GM04503 (cell line): ENCODE data around the gene TLL2.
"Not testable (repeated sequence)": the region's sequence is repeated elsewhere in the genome, so short reads cannot be mapped to it uniquely, and the experiment has no call there.

Experiments
- DNase-seq: peaks from one replicate; pipeline ENCODE4 v3.0.0-alpha.2; 2012; ENCODE audit warnings: low read depth

TLL2 gene

GRCh38 chr10:96513698-96514561 lies at the start of gene TLL2:
TLL2 (minus strand) TSS chr10:96513926; CDS start chr10:96513685, 241 bp downstream.
- DNase-seq = peak; percentile 47

DNA sequence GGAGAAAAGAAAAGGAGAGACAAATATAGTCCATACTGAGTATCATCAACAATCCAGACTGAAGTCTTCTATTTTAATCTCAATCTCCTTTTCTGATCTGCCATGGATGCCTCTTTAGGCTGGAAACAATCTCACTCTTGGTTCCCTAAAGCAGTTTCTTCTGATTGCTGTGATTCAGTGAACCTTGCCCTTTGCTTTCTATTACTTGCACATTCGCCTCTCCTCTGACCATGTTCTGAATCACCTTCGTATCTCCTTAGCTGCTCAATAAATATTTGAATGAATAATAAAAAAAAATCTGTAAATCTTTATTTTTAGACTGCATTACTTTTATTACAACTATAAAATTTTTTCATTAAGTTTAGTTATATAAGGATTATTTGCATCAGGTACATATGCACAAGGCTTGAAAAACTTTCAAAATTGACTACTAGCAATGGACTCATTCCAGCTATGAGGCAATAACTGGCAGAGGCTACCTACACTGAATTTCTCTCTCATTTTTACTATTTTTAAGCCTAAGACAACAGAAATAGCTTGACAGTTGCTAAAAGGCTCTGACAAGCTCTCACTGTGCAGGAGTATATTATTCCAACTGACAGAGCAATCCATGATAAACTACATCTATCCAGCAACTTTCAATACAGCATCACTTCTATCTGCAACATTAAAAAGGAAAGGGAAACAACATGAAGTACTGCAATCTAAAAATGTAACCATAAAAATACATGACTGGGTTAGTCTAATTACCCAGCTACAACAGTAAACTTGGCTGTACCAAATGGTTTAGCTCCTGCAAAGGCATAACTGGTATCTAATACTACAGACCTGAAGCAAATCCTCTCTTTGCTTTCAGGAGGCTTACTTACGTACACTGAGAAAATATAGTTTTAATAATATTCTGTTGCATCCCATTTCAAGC lies 47.5 kb upstream of the TLL2 start:
- no peak for DNase-seq

DNA sequence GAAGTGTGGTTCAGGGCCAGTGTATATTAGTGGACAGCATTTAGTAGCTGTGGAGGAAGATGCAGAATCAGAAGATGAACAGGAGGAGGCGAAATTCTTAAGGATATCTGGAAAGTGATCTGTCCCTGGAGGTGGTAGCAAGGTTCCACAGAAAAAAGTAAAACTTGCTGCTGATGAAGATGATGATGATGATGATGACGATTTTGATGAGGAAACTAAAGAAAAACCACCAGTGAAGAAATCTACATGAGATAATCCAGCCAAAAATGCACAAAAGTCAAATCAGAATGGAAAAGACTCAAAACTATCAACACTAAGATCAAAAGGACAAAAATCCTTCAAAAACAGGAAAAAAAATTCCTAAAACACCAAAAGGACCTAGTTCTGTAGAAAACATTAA lies 46.8 kb upstream of the TLL2 start:
- no peak for DNase-seq

DNA sequence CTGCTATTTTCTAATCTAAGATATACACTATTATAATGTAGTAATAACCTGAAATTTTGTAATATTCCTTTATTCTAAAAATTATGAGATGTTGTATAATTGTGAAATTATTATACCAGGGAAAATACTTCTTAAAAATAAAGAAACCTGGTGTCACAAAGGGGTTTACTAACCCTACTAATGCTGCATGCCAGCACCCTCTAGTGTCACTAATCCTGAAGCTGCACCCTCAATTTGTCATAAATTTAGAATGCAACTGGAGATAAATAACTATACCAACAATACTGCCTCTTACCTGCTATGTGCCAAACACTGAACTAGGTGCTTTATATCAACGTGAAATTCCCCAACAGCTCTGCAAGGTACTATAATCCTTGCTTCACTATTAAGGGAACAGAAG lies 42.3 kb upstream of the TLL2 start:
- no peak for DNase-seq

DNA sequence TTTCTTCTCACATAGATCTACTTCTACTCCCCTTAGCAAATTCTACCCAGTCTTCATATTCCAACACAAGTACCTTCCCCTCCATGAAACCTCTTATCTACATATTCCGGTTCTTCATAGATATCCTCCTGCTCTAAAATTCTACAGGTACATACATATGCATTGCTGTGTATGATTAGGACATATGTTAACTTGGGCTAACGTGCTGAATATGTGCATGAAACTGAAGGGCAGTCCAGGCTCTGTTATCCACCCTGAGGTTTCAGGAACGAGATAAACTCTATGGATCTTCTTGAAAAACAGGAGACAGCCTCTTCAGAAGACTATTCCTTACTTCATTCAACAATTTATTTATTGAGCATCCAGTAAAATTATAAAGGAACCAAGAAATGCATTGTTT lies 41.6 kb upstream of the TLL2 start:
- DNase-seq = no peak

- no peak for DNase-seq
Observed at GRCh38 chr10:96548589-96548988, 34.9 kb upstream of the TLL2 start.

GRCh38 chr10:96545558-96545957 lies 31.8 kb upstream of the TLL2 start:
- DNase-seq = not testable (repeated sequence)

DNA sequence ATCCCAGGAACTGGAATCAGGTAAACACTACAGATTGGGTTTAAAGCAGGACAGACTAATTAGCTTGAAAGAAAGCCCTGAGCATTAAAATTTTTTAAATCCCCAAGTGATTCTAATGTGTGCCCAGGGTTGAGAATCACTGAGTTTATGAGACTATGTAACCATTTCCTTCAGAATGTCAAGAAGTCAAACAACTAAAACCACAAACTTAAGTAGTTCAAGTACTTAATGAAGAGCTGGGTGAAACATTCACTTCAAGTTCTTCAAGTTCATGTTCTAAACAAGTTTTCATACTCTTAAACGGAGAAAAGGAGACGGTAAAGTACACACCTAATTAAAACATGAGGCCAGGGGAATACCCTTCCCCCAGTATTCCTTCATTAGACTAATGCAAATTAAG lies 28.2 kb upstream of the TLL2 start:
- DNase-seq = no peak

DNA sequence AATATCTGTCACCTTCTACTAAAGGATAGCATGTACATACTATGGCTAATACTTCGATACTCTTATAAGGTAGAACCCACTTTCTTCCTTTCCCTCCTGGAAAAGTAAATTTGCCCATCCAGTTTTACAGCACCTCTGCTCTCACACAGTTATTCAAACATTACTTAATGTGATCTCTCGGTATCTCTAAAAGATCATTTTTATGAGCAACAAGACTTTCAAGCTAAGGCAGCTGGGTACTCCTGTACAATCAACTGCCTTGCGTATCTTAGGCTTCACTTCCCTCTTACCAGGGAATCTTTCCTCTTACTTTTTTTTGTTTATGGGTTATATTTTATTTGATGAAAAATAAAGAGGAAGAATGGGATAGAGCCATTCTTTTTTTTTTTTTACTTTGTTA lies 26.5 kb upstream of the TLL2 start:
- DNase-seq = no peak

- DNase-seq = no peak
Observed at GRCh38 chr10:96538683-96539082, 25.0 kb upstream of the TLL2 start.

GRCh38 chr10:96536129-96536528 lies 22.4 kb upstream of the TLL2 start:
- DNase-seq = no peak

GRCh38 chr10:96532523-96532922 lies 18.8 kb upstream of the TLL2 start:
- no peak for DNase-seq

DNA sequence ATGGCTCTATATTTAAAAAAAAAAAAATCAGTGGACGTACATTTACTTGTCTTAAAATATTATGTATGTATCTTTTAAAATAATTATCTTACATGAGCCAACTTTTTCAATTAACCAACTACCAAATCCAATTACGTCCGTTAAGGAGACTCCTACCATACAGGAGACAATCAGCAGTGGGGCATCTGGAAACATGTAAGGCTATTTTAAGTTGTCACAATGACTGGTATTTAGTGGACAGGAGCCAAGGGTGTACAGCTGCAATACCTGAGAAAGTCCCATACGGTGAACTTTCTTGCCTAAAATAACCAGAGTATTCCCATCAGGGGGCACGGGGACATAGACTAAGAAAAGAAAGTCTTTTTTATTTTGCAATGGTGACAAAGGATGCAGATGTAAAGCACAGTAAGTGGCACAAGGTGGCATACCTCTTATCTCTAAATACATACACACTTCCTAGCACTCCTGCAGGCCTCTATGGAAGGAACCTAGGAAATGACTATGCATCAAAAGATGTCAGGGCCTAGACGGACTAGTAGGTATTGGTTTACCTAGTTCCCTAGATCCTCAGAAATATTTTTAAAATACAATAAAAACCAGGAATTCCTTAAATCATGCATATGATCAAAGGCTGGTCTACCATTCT lies 16.0 kb upstream of the TLL2 start:
- DNase-seq = no peak

DNA sequence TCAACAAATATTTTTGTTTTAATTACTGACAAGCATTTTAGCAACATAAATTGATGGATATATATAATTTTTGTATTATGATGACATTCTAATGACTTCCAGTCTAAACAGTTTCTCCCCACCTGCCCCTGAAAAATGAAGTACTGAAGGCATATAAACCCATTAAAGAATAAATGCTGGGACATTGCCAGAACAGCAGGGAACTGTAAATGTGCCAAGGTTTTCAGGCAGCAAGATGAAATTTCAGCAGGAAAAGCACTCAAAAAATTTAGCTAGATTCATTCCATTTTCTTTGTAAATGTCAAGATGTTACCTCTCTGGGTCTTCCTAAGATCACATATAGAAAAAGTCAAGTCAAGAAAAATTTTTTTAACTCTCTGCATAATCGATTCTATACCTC lies 11.0 kb upstream of the TLL2 start:
- no peak for DNase-seq

DNA sequence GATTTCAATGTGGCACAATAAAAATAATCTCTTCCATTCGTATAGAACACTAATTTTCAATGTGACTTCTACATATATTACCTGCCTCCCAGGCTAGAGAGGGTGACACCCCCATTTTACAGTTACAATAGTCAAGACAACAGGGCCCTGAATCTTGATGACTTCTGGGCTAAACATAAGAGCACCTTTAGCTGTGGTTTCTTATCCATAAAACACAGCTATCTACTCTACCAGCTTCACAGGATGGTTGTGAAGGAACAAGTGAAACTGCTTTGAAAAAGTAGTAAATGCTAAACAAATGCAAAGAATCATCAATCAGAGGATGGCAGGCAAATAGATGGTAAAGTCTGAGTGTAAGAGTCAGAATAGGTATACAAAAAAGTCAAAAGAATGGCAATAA lies 3.6 kb upstream of the TLL2 start:
- no peak for DNase-seq

- DNase-seq = no peak
Observed at GRCh38 chr10:96516337-96516736, 2.6 kb upstream of the TLL2 start.

DNA sequence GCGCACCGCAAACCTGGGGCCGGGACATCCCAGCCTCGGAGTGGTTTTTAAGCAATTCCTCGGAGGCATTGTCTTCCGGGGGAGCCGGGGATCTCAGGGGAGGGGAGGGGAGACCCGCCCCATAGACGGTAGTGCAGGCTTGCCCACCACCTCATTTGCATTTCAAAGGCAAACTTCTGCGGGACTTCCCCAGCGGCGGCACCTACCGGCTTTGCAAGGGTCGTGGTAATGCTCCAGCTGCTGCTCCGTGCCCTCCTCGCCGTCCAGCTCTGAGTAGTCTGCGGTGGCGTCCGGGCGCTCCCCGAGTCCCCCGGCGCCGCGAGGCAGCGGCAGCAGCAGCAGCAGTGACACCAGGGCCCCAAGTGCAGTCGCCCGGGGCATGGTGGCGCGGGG lies 425 bp downstream of the TLL2 start:
- no peak for DNase-seq

- DNase-seq = no peak
Observed at GRCh38 chr10:96512524-96513304, 1.0 kb downstream of the TLL2 start.

GRCh38 chr10:96511044-96511945 lies 2.4 kb downstream of the TLL2 start:
- no peak for DNase-seq

- DNase-seq = peak; percentile 61
Observed at GRCh38 chr10:96509017-96509641, 4.6 kb downstream of the TLL2 start.
